ENCODE measurements around the gene MID1. TPM values are rescaled to one million over a fixed set of nuclear protein-coding genes. Genes with fewer than 3 reads are reported as not detected.

The MID1 gene
- total RNA-seq, 3 donors from 2014 or later, result 6.9 to 18.9 (median 10.8) TPM

- Histone ChIP-seq H3K4me1 (no peaks in the 10 kb centered on the region), H3K36me3 (no peaks in the 10 kb centered on the region), H3K27me3 (peaks cover 0 to 3% of the 10 kb centered on the region in 2 donors), H3K9me3 (no peaks in the 10 kb centered on the region), H3K4me3 (no peak overlapping the region), H3K27ac (peak overlapping the region in 1 of 2 donors; percentile 36)
- intact Hi-C loops (cut with DNase I; ENCODE audit: low total_unique reads), result no loop called here
- TF ChIP-seq CTCF (IDR thresholded peaks at IDR 0.05) (no peak), POLR2AphosphoS5 (IDR thresholded peaks at IDR 0.05) (no peak), POLR2A (IDR thresholded peaks at IDR 0.05) (no peak)
- DNase-seq (ENCODE audit: low spot score in 2 of 2), result no peak
These were observed 113.6 kb downstream of the MID1 start for GRCh38 chrX:10506781-10507180.

GRCh38 chrX:10505726-10506125 is 114.7 kb downstream of the MID1 start:
- H3K27ac ChIP-seq, result no peak overlapping the region
- no peak for TF ChIP-seq POLR2A (IDR thresholded peaks at IDR 0.05)
- TF ChIP-seq POLR2AphosphoS5 (IDR thresholded peaks at IDR 0.05), result no peak
- TF ChIP-seq CTCF (IDR thresholded peaks at IDR 0.05), result no peak
- no peaks in the 10 kb centered on the region for H3K4me1 ChIP-seq
- intact Hi-C loops (cut with DNase I; ENCODE audit: low total_unique reads), result no loop called here
- no peaks in the 10 kb centered on the region for H3K36me3 ChIP-seq
- no peak overlapping the region for H3K4me3 ChIP-seq
- H3K27me3 ChIP-seq, result peaks cover 0 to 3% of the 10 kb centered on the region in 2 donors
- no peak for DNase-seq (ENCODE audit: low spot score in 2 of 2)
- no peaks in the 10 kb centered on the region for H3K9me3 ChIP-seq

GRCh38 chrX:10502961-10503360 is 117.4 kb downstream of the MID1 start:
- Histone ChIP-seq H3K27ac (no peak overlapping the region), H3K27me3 (no peaks in the 10 kb centered on the region), H3K4me3 (no peak overlapping the region), H3K9me3 (no peaks in the 10 kb centered on the region), H3K4me1 (no peaks in the 10 kb centered on the region), H3K36me3 (no peaks in the 10 kb centered on the region)
- TF ChIP-seq CTCF (IDR thresholded peaks at IDR 0.05), result no peak
- DNase-seq (ENCODE audit: low spot score in 2 of 2), result no peak
- intact Hi-C loops (cut with DNase I; ENCODE audit: low total_unique reads), result no loop called here

GRCh38 chrX:10501611-10502010 is 118.8 kb downstream of the MID1 start:
- H3K9me3 ChIP-seq, result no peaks in the 10 kb centered on the region
- no peaks in the 10 kb centered on the region for H3K4me1 ChIP-seq
- no peaks in the 10 kb centered on the region for H3K36me3 ChIP-seq
- H3K27ac ChIP-seq, result no peak overlapping the region
- intact Hi-C loops (cut with DNase I; ENCODE audit: low total_unique reads), result no loop called here
- no peaks in the 10 kb centered on the region for H3K27me3 ChIP-seq
- no peak overlapping the region for H3K4me3 ChIP-seq
- no peak for DNase-seq (ENCODE audit: low spot score in 2 of 2)
- no peak for TF ChIP-seq POLR2AphosphoS5 (IDR thresholded peaks at IDR 0.05)
- TF ChIP-seq CTCF (IDR thresholded peaks at IDR 0.05), result no peak
- TF ChIP-seq POLR2A (IDR thresholded peaks at IDR 0.05), result no peak

- Histone ChIP-seq H3K27ac (no peak overlapping the region), H3K36me3 (no peaks in the 10 kb centered on the region), H3K27me3 (no peaks in the 10 kb centered on the region), H3K4me3 (no peak overlapping the region), H3K9me3 (no peaks in the 10 kb centered on the region), H3K4me1 (no peaks in the 10 kb centered on the region)
- DNase-seq (ENCODE audit: low spot score in 2 of 2), result no peak
- intact Hi-C loops (cut with DNase I; ENCODE audit: low total_unique reads), result no loop called here
- TF ChIP-seq POLR2A (IDR thresholded peaks at IDR 0.05) (no peak), CTCF (IDR thresholded peaks at IDR 0.05) (no peak), POLR2AphosphoS5 (IDR thresholded peaks at IDR 0.05) (no peak)
These were observed 123.9 kb downstream of the MID1 start for GRCh38 chrX:10496345-10496965.

All from breast epithelium (tissue), 4 donors.